Measurements from ENCODE around the gene EID2B.

Gene EID2B

GRCh38 chr19:39498798-39499642 is 33.6 kb downstream of the EID2B start, which contains the start of gene DLL3:
DLL3 (plus strand) TSS chr19:39498947; CDS start chr19:39498975, 28 bp downstream.
- no peak for DNase-seq (ENCODE audit: extremely low read depth, insufficient read length)
- H3K4me3 ChIP-seq (replicated peaks; ENCODE audit: low read depth, low read length) = peak within 1 kb of the TSS; percentile 26; the same call in 1 of the 2 replicates
- no peak for TF ChIP-seq CTCF (IDR thresholded peaks at IDR 0.05; ENCODE audit: insufficient read depth, low read length, poor library complexity, severe bottlenecking)
- H3K27me3 ChIP-seq (replicated peaks; ENCODE audit: control insufficient read depth, insufficient read depth, low read length) = no peaks in the 10 kb centered on the region; the same call in 1 of the 2 replicates
- H3K36me3 ChIP-seq (ENCODE audit: control insufficient read depth, insufficient read depth, low read length) = no peaks in the 10 kb centered on the region

GRCh38 chr19:39497996-39498797 is 34.5 kb downstream of the EID2B start:
- no peaks in the 10 kb centered on the region; the same call in 1 of the 2 replicates for H3K27me3 ChIP-seq (replicated peaks; ENCODE audit: control insufficient read depth, insufficient read depth, low read length)
- no peaks in the 10 kb centered on the region for H3K36me3 ChIP-seq (ENCODE audit: control insufficient read depth, insufficient read depth, low read length)
- H3K4me3 ChIP-seq (replicated peaks; ENCODE audit: low read depth, low read length) = peak overlapping the region; percentile 9; the same call in 1 of the 2 replicates
- TF ChIP-seq CTCF (IDR thresholded peaks at IDR 0.05; ENCODE audit: insufficient read depth, low read length, poor library complexity, severe bottlenecking) = peak; percentile 40
- DNase-seq (ENCODE audit: extremely low read depth, insufficient read length) = peak; percentile 68

GRCh38 chr19:39497701-39497995 is 35.0 kb downstream of the EID2B start:
- H3K27me3 ChIP-seq (replicated peaks; ENCODE audit: control insufficient read depth, insufficient read depth, low read length) = no peaks in the 10 kb centered on the region; the same call in 1 of the 2 replicates
- no peaks in the 10 kb centered on the region for H3K36me3 ChIP-seq (ENCODE audit: control insufficient read depth, insufficient read depth, low read length)
- no peak overlapping the region for H3K4me3 ChIP-seq (replicated peaks; ENCODE audit: low read depth, low read length)
- TF ChIP-seq CTCF (IDR thresholded peaks at IDR 0.05; ENCODE audit: insufficient read depth, low read length, poor library complexity, severe bottlenecking) = no peak
- no peak for DNase-seq (ENCODE audit: extremely low read depth, insufficient read length)

GRCh38 chr19:39496063-39496462 is 36.6 kb downstream of the EID2B start:
- TF ChIP-seq CTCF (IDR thresholded peaks at IDR 0.05; ENCODE audit: insufficient read depth, low read length, poor library complexity, severe bottlenecking) = no peak
- Histone ChIP-seq H3K4me3 (replicated peaks; ENCODE audit: low read depth, low read length) (no peak overlapping the region), H3K27me3 (replicated peaks; ENCODE audit: control insufficient read depth, insufficient read depth, low read length) (no peaks in the 10 kb centered on the region; the same call in 1 of the 2 replicates), H3K36me3 (ENCODE audit: control insufficient read depth, insufficient read depth, low read length) (peaks cover 1% of the 10 kb centered on the region; the same call in 1 of the 2 replicates)
- DNase-seq (ENCODE audit: extremely low read depth, insufficient read length) = no peak

GRCh38 chr19:39494661-39495060 is 38.0 kb downstream of the EID2B start:
- TF ChIP-seq CTCF (IDR thresholded peaks at IDR 0.05; ENCODE audit: insufficient read depth, low read length, poor library complexity, severe bottlenecking) = no peak
- DNase-seq (ENCODE audit: extremely low read depth, insufficient read length) = no peak
- no peaks in the 10 kb centered on the region; the same call in 1 of the 2 replicates for H3K27me3 ChIP-seq (replicated peaks; ENCODE audit: control insufficient read depth, insufficient read depth, low read length)
- H3K4me3 ChIP-seq (replicated peaks; ENCODE audit: low read depth, low read length) = no peak overlapping the region
- peaks cover 7% of the 10 kb centered on the region for H3K36me3 ChIP-seq (ENCODE audit: control insufficient read depth, insufficient read depth, low read length)
